NCI-H1694 treated with DMSO at 0.1 percent for 48 hours (cell line): ENCODE results near the gene EMILIN2.

ENCODE experiments used
- DNase-seq: peaks from one replicate; lab custom pipeline; 2025; lab: John Stamatoyannopoulos, UW

The EMILIN2 gene

DNA sequence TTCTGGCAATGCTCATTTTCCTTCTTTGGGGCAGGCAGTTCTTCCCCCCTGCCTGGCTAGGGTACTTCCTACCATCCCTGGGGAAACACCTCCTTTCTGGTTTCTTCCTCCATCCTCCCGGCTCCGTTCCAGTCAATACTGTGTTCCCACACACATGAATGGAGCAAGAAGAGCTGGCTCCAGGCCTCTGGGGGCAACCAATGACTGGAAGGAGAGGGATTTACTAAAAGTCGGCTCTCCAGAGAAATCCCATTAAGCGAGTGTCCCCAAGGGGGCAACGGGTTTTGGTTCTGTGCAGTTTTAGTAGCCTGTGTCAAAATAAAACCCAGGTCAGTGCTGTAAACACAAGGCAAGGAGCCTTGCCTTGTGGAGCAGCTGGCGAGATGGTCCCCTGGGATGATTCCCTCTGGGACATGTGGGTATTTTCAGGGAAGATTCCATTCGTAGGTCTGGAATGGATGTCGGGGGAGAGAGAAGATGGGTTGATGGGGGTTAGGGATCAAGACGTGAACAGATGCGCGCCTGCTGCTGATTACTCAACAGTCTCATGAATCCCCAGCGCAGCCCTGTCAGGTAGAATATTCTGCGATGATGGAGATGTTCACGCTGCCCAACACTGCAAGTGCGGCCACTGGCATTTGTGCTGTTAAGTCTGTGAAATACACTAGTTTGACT is 32.0 kb downstream of the EMILIN2 start:
- no peak for DNase-seq

DNA sequence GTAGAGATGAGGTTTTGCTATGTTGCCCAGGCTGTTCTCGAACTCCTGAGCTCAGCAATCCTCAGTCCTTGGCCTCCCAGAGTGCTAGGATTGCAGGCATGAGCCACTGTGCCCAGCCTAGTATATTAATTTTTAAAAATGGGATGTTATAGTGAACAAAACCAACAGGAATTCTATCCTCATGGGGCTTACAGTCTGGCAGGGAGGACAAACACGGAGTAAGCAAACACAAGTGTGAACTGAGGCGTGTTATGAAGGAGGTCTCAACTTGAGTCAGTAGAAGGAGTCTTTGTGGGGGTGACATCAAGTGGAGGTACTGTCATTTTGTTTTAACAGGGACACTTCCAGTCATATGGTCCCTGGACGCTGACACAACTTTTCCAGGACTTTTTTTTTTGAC is 33.1 kb downstream of the EMILIN2 start:
- DNase-seq = no peak

DNA sequence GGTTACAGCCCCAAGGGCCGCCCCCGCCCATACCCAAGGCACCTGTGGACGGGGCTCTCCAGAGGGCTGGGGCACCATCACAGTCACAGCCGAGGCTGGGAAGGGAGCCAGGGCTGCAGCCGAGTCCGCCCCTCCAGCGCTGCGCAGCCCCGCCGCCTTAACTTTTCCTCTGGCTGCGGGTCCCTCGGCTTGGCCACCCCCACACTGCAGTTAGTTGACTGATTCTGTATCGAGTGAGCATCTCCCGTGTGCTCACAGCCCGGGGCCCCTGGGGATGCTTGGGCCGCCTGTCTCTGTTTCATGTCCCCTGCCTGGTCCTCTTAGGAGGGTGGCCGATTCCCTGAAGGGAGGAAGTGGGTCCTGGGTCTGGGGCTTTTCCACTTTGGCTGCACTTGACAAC is 33.7 kb downstream of the EMILIN2 start:
- no peak for DNase-seq

DNA sequence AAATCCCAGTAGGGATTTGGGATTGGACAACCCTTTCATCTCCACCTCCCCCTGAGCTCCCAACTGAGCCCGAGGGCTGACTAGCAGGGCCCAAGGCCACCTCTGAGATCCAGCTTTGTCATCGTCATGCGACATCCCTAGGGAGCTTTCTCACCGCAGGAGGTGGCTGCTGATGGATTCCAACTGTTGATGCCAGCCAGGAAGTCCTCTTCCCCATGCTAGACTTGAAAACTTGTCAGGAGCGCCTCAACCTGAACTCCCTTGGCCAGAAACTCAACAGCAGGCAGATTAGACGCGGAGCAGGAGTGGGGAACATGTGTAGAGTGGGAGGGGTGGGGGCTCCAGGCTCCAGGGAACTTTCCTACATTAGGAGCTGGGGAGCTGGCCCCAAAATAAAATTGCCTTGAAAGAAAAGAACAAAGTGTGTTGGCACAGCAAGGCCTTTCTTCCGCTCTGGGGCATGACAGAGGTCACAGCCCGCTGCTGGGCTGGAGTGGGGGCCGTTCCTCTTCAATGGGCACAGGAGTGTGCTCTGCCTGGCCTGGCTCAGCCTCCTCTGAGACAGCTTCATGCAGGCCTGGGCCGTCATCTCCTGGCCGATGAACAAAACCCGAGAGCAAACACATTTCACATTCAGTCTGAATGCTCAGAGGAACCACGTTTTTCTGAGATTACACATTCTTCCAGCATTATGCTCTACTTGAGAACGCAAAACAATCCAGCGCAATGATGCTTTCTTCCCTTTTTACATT is 34.5 kb downstream of the EMILIN2 start:
- DNase-seq = no peak

DNA sequence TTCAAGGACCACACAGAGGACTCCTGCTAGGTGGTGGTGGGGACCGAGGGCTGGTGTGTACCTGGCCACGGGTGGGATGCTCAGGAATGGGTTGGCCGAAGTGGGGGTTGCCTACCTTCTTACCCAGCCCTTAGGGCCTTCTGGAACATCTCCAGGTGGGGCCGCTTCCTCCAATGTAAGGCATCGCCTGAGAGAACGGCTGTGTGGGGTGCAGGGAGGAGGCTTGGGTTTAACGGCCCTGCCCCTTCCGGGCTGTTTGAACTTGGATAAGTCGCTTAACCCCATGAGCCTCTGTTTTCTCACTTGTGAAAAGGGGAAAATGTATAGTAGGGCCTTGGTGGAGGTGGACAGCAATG is 35.0 kb downstream of the EMILIN2 start:
- no peak for DNase-seq

DNA sequence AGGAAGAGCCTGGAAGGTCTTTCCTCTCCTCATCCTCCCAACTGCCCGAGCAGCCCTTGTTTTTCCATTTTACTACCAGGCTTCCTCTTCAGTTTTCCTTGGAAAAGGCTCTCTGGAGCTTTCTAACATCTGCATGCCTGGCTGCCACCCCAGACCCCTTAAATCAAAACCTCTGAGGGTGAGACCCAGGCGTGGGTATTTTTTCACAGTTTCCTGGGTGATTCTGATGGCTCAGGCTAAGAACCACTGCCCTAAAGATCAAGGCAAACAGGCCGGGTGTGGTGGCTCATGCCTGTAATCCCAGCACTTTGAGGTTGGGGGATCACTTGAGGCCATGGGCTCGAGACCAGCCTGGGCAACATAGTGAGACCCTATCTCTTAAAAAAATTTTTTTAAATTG is 35.4 kb downstream of the EMILIN2 start:
- DNase-seq = no peak

DNA sequence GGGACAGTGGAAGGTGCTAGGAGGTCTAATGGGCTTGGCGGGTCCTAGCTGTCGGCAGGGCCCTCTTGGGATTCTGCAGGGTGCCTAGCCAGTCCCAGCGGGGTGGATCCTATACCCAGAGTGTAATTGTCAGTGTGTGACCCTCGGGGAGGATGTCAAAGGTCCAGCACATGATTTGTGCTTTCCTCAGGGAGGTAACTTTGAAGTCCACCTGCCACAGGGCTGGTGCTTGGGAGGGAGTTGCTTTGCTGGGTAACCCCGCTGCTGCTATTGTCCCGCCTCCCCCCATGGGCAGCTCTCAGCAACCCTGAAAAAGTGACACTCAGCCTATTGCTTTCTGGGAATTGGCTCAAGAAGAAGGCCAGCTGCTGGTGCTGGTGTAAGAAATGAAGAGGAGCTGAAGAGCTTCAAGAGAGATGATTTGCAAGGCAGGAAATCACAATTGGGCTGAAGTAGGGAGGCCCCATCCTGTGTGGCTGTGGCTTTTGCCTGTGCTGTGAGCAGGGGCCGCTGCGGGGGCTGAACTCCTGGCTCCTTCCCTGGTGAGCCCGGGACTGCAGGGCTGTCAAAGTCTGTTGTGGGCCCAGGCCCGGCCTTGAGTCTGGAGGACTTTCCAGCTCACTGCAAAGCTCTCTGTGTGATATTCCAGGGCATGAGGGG is 36.4 kb downstream of the EMILIN2 start:
- DNase-seq = no peak

DNA sequence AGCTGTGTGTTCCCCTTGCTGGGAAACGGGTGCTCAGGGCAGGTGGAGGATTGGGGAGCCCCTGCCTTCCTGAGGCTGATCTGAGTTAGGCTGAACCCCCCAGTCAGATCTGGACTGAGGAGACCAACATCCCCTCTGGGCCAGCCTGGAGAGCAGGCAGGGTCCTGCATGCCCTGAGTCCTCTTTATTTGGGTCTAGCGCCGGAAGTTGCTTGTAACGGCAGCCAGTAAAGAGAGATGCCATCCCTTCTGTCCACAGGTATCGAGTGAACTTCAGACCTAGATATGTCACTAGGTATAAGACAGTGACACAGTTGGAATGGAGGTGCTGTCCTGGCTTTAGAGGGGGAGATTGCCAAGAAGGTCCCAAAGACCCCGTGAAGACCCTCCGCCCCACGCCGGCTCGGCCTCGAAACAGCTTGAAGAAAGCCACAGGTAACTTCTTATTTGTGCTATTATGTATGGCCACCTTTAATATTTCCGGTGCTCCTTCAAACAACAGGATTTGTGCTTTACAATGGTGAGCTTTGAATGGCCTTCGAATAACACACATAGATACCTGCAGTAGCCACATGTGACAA is 38.0 kb downstream of the EMILIN2 start:
- no peak for DNase-seq

DNA sequence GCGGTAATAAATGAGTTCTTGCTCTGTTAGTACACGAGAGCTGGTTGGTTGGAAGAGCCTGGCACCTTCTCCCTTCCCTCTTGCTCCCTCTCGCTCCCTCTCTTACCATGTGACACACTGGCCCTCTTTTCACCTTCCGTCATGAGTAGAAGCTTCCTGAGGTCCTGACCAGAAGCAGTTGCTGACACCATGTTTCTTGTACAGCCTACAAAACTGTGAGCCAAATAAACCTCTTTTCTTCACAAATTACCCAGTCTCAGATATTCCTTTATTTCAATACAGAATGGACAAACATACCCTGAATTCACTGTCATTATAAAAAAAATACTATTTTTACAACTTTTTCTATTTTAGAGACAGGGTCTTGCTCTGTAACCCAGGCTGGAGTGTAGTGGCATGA is 40.7 kb downstream of the EMILIN2 start:
- DNase-seq = no peak

DNA sequence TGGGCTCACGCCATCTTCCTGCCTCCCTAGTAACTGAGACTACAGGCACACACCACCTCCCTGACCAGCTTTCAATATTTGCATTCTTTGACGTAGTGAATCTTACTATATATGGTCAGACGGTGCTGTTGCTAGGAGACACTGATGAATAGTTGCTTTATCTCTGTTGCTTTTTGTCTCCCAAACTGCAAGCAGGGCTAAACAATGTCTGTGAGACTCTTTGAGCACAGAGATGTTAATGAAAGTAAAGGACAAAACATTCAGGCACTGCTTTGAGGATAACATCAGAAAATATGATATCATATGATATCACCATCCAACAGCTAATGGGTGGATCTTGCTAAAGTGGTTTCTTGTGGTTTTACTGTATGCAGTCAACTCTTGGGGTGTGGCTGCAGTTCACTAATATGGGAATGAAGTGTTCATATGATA is 43.0 kb downstream of the EMILIN2 start:
- DNase-seq = no peak

DNA sequence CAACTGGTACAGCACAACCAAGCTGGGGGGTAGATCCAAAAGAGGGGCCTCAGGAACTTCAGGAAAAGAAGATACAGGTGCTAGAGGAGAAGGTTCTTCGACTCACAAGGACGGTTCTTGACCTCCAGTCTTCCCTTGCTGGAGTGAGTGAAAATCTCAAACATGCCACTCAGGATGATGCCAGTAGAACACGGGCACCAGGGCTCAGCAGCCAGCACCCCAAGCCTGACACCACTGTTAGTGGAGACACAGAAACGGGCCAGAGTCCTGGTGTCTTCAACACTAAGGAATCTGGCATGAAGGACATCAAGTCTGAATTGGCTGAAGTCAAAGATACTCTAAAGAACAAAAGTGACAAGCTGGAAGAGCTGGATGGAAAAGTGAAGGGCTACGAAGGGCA is 43.8 kb downstream of the EMILIN2 start:
- DNase-seq = no peak

DNA sequence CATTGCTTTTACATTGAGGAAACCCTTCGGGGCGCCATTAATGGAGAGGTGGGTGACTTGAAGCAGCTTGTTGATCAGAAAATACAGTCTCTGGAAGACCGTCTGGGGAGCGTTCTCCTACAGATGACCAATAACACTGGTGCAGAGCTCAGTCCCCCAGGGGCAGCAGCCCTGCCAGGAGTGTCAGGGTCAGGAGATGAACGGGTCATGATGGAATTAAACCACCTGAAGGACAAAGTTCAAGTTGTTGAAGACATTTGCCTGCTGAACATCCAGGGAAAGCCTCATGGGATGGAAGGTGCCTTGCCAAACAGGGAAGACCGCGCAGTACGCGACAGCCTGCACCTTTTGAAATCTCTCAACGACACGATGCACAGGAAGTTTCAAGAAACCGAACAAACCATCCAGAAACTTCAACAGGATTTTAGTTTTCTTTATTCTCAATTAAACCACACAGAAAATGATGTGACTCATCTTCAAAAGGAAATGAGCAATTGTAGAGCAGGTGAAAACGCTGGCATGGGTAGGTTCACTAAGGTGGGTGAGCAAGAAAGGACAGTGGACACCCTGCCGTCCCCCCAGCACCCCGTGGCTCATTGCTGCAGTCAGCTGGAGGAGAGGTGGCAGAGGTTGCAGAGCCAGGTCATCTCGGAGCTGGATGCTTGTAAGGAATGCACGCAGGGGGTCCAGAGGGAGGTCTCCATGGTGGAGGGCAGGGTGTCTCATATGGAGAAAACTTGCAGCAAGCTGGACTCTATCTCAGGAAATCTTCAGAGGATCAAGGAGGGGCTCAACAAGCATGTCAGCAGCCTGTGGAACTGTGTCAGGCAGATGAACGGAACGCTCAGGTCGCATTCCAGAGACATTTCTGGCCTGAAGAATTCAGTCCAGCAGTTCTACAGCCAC is 45.0 kb downstream of the EMILIN2 start:
- DNase-seq = no peak

DNA sequence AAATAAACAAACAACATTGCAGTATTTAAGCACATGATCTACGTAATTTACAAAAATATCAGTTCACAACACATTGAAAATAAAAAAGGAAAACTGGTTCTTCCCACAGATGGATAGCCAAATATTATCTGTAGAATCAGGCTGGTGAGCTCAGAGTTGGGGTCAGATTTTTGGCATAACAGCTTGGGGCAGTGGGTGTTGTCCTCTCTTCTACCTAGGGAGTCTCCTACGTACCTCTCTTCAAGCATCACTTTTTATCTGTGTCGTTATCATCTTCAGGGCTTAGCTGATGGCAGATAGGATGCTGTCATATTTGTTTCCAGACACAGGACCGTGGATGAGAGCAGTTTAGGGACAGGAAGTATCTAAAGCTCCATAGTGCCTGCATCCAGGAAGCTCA is 46.2 kb downstream of the EMILIN2 start:
- no peak for DNase-seq

DNA sequence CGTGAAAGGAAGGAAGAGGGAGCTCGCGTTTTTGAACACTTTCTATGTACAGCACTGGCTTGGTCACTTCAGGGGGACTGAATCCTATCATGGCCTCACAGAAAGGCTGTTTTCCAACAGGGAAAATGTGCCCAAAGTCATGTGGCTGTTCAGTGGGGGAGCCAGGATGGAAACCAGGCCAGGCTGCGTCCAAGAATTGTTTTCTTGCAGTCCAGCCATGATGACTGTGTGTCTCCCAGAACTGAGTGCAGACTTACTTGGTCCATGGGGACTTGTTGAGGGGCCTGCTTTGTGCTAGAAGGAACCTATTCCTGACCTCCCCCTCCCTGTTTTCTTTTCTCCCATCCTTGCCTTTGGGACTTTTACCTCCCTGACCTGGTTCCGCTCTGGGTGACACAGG is 46.9 kb downstream of the EMILIN2 start:
- no peak for DNase-seq

DNA sequence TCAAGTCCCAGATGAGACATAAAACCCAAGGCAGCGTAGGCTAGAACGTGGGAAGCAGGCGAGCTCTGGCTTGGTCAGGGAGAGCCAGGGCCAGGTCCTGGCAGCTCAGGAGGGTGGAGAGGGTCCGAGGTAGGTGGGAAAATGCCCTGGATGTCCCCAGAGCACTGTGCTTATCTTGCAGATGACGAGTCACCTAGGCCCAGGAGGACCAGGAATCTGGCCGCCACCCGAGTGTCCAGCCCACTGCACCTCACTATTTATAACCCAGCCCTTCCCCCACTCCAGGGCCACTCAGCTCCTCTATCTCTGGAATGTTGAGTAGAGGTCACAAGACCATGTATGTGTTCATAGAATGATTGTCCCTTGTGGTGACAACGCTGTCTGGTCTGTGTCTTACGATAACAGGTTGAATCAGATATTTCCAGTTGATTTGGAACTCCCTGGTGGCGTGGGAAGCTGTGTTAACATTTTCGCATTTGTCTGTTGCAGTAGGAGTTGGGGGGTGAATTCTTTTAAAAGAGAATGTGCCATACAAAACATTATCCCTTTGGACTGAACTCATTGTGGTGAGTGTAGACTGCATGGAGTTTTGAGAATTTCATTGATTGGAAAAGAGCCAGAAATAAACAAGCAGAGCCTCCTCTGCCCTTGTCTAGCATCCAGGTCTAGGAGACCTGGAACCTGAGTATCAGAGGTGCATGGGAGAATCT is 47.5 kb downstream of the EMILIN2 start:
- no peak for DNase-seq

DNA sequence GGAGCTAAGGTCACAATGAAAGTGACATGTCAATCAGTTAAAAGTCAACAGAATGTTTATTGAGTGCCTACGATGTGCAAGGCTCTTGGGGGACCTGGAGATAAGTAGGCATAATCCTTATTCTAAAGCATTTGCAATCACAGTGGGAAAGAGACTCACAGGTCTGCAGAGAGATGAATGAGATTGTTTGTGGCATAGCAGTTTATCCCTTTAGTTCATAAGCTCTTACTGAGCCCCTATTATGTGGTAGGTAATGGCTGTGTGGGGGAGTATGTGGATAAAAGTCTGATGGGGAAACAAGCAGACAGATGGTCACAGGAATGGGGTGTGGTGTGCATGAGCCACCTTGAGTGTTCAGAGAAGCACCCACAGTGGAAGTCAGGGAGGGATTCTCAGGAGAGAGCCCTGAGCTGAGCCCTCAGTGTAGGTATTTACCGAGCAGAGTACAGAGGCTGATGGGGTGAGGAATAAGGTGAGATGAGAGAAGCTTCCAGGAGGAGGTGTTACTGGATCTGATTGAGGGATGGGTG is 48.1 kb downstream of the EMILIN2 start:
- no peak for DNase-seq

DNA sequence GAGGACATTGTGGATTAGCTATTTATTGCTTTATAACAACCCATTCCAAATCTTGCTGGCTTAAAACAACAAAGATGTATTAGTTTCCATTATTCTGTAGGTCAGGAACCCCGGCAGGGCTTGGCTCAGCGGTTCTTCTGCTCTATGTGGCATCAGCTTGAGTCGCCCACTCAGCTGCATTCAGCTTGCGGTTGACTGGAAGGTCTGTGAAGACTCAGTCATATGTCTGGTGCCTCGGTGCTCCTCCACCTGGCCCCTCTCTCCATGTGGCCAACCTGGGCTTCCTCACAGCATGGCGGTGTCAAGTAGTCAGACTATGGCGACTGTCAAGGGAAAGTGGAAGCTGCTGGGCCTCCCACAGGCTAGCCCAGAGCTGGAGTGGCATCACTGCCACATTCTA is 48.6 kb downstream of the EMILIN2 start:
- no peak for DNase-seq

DNA sequence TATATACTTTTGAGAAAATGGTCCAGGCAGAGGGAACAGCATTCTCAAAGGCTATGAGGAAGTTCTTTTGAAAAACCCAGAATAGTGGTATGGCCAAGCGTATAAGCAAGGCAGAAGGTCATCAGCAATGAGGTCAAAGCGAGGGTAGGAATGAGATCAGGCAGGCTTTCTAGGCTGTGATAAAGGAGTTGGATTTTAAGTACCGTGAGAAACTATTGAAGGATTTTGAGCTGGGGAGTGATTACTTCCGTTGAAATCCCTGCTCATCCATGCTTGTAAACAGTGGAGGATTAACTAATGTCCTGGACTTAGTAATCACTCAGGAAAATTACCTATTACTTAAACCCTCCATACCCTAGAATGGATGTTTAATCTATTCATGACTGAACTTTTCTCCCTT is 50.2 kb downstream of the EMILIN2 start:
- DNase-seq = no peak

DNA sequence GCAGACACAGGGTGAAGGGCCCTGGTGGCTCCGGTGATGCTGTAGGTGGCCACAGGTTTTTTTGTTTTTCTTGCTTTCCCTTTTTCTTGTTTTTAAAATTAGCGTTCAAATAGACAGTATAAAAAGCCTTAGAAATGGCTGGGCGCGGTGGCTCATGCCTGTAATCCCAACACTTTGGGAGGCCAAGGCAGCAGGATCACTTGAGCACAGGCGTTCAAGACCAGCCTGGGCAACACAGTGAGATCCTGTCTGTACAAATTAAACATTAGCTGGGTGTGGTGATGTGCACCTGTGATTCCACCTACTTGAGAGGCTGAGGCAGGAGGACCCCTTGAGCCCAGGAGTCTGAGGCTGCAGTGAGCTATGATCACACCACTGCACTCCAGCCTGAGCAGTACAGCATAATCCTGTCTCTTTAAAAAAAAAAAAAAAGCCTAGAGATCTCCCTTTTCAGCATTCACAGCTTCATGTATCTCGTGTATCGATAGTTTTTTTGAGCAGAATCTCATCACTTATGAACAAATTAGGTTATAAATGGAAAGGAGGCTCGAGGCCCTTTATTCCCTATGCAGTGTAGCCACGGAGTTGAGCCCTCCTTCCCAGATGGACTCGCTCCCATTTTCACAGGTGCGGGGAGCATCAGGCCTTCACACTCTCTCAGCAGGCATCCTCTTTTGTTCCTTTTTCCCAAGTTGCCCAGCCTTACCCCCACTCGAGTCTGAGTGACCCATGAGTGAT is 50.8 kb downstream of the EMILIN2 start:
- no peak for DNase-seq

DNA sequence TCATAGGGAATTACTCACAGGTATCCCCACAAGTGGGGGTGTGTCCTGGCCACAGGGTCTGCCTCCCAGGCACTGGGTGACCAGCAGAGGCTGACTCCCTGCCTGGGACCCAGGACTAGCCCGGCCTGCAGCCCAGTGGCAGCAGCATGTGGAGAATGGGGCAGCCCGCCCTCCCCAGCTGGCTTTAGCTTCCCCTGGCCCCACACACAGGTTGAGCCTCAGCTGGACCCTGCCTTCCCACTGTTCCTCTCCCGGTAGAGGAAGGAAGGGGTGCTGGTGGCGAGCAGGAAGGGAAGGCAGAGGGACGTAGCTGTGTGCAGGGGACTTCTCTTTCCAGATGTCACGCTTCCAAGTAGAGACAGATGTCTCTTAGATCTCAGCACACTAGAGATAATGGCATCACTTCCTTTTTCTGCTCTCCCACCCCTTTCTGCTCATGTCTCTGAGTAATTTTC is 51.4 kb downstream of the EMILIN2 start:
- DNase-seq = no peak
